ENCODE measurements around the gene OR5A2. TPM values are rescaled to one million over a fixed set of nuclear protein-coding genes. Genes with fewer than 3 reads are reported as not detected.

Gene OR5A2, protein sequence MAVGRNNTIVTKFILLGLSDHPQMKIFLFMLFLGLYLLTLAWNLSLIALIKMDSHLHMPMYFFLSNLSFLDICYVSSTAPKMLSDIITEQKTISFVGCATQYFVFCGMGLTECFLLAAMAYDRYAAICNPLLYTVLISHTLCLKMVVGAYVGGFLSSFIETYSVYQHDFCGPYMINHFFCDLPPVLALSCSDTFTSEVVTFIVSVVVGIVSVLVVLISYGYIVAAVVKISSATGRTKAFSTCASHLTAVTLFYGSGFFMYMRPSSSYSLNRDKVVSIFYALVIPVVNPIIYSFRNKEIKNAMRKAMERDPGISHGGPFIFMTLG
- total RNA-seq (2022) (not detected in 2 replicates), Bru-seq, nascent RNA (not detected), BruChase-seq, experiment 1, labeled RNA remaining after a 2-hour chase (not detected), BruChase-seq, experiment 2, labeled RNA remaining after a 6-hour chase (not detected)
- long read RNA-seq, result 0 reads

- no peak for DNase-seq
- H3K4me1 Mint-ChIP-seq (ENCODE audit: low read depth, unreplicated experiment), result no peaks in the 10 kb centered on the region
- H3K27ac Mint-ChIP-seq (ENCODE audit: unreplicated experiment), result no peak within 1 kb of the TSS
- no peaks in the 10 kb centered on the region for H3K27me3 Mint-ChIP-seq (ENCODE audit: insufficient read depth, unreplicated experiment)
- H3K27me3 ChIP-seq (replicated peaks; ENCODE audit: control insufficient read depth, insufficient read depth, low read length), result no peaks in the 10 kb centered on the region
- H3K36me3 ChIP-seq (ENCODE audit: control insufficient read depth, insufficient read depth, low read length), result no peaks in the 10 kb centered on the region
- no peaks in the 10 kb centered on the region for H3K4me1 ChIP-seq
- no peaks in the 10 kb centered on the region for H3K9me3 ChIP-seq
- intact Hi-C loops (cut with micrococcal nuclease; ENCODE audit: unreplicated experiment), result no loop called here
- H3K36me3 Mint-ChIP-seq (ENCODE audit: insufficient read depth, unreplicated experiment), result no peaks in the 10 kb centered on the region
- no peak within 1 kb of the TSS for H3K4me3 Mint-ChIP-seq (ENCODE audit: unreplicated experiment)
- no peak within 1 kb of the TSS for H3K4me3 ChIP-seq (ENCODE audit: low read depth, low read length)
- CTCF ChIA-PET, result no interaction called here
- no TSS peak for BruUV-seq (replicated peaks)
- no peak for TF ChIP-seq CTCF (IDR thresholded peaks at IDR 0.05; ENCODE audit: insufficient read depth in 1 of 2, low read depth in 1 of 2, low read length in 1 of 2, severe bottlenecking in 1 of 2, unreplicated experiment in 1 of 2)
- no peaks in the 10 kb centered on the region for H3K9me3 Mint-ChIP-seq (ENCODE audit: unreplicated experiment)
- POLR2A ChIA-PET, result no interaction called here
Measured at GRCh38 chr11:59426361-59427067, at the start of gene OR5A2. Gene OR5A2 (minus strand): TSS chr11:59426413. CDS start chr11:59422953, 3,460 bp downstream.

- TF ChIP-seq CTCF (IDR thresholded peaks at IDR 0.05; ENCODE audit: insufficient read depth in 1 of 2, low read depth in 1 of 2, low read length in 1 of 2, severe bottlenecking in 1 of 2, unreplicated experiment in 1 of 2), result no peak
- no TSS peak for BruUV-seq (replicated peaks)
- H3K9me3 ChIP-seq, result no peaks in the 10 kb centered on the region
- H3K4me1 Mint-ChIP-seq (ENCODE audit: low read depth, unreplicated experiment), result no peaks in the 10 kb centered on the region
- peaks cover 29% of the 10 kb centered on the region for H3K27me3 Mint-ChIP-seq (ENCODE audit: insufficient read depth, unreplicated experiment)
- no peaks in the 10 kb centered on the region for H3K36me3 ChIP-seq (ENCODE audit: control insufficient read depth, insufficient read depth, low read length)
- no peaks in the 10 kb centered on the region for H3K36me3 Mint-ChIP-seq (ENCODE audit: insufficient read depth, unreplicated experiment)
- no peaks in the 10 kb centered on the region for H3K9me3 Mint-ChIP-seq (ENCODE audit: unreplicated experiment)
- no peaks in the 10 kb centered on the region for H3K27me3 ChIP-seq (replicated peaks; ENCODE audit: control insufficient read depth, insufficient read depth, low read length)
- no peak overlapping the region for H3K4me3 Mint-ChIP-seq (ENCODE audit: unreplicated experiment)
- no peak overlapping the region for H3K27ac Mint-ChIP-seq (ENCODE audit: unreplicated experiment)
- ChIA-PET CTCF (no interaction called here), POLR2A (no interaction called here)
- no peaks in the 10 kb centered on the region for H3K4me1 ChIP-seq
- H3K4me3 ChIP-seq (ENCODE audit: low read depth, low read length), result no peak overlapping the region
- intact Hi-C loops (cut with micrococcal nuclease; ENCODE audit: unreplicated experiment), result no loop called here
- no peak for DNase-seq
Measured at GRCh38 chr11:59475176-59475575, 49.0 kb upstream of the OR5A2 start.

- Histone ChIP-seq H3K27me3 (replicated peaks; ENCODE audit: control insufficient read depth, insufficient read depth, low read length) (no peaks in the 10 kb centered on the region), H3K4me1 (no peaks in the 10 kb centered on the region), H3K36me3 (ENCODE audit: control insufficient read depth, insufficient read depth, low read length) (no peaks in the 10 kb centered on the region), H3K4me3 (ENCODE audit: low read depth, low read length) (no peak within 1 kb of the TSS), H3K9me3 (no peaks in the 10 kb centered on the region)
- Mint-ChIP-seq H3K27me3 (ENCODE audit: insufficient read depth, unreplicated experiment) (peaks cover 24% of the 10 kb centered on the region), H3K9me3 (ENCODE audit: unreplicated experiment) (no peaks in the 10 kb centered on the region), H3K27ac (ENCODE audit: unreplicated experiment) (no peak within 1 kb of the TSS), H3K4me3 (ENCODE audit: unreplicated experiment) (no peak within 1 kb of the TSS), H3K4me1 (ENCODE audit: low read depth, unreplicated experiment) (no peaks in the 10 kb centered on the region), H3K36me3 (ENCODE audit: insufficient read depth, unreplicated experiment) (no peaks in the 10 kb centered on the region)
- CTCF ChIA-PET, result no interaction called here
- POLR2A ChIA-PET, result no interaction called here
- TF ChIP-seq CTCF (IDR thresholded peaks at IDR 0.05; ENCODE audit: insufficient read depth in 1 of 2, low read depth in 1 of 2, low read length in 1 of 2, severe bottlenecking in 1 of 2, unreplicated experiment in 1 of 2), result no peak
- no TSS peak for BruUV-seq (replicated peaks)
- intact Hi-C loops (cut with micrococcal nuclease; ENCODE audit: unreplicated experiment), result no loop called here
- no peak for DNase-seq
Measured at GRCh38 chr11:59473015-59473414, 46.8 kb upstream of the OR5A2 start, which contains the start of gene OR4D10. Gene OR4D10 (plus strand): TSS chr11:59473315. CDS start chr11:59477430, 4,115 bp downstream.
